HG03060 (cell line): ENCODE results near the gene WBP4.
"Not testable (repeated sequence)": the region's sequence is repeated elsewhere in the genome, so short reads cannot be mapped to it uniquely, and the experiment has no call there.

Experiments used
- ATAC-seq: cut with Tn5 transposase; IDR thresholded peaks from one replicate; pipeline ENCODE4 v1.9.1; 2021; ENCODE audit warnings: low read depth, moderate number of reproducible peaks; ENCODE audit not compliant: unreplicated experiment

The WBP4 gene

GRCh38 chr13:41042419-41042818 is 18.9 kb upstream of the WBP4 start:
- not testable (repeated sequence) for ATAC-seq

GRCh38 chr13:41048640-41049039 is 12.7 kb upstream of the WBP4 start:
- no peak for ATAC-seq

- ATAC-seq: no peak
These were observed 11.5 kb upstream of the WBP4 start for GRCh38 chr13:41049480-41050440.

GRCh38 chr13:41052441-41052840 is 8.9 kb upstream of the WBP4 start:
- ATAC-seq: no peak

GRCh38 chr13:41053384-41053826 is 7.9 kb upstream of the WBP4 start:
- peak; percentile 85 for ATAC-seq

- ATAC-seq: no peak
These were observed 7.0 kb upstream of the WBP4 start for GRCh38 chr13:41054212-41054877.

GRCh38 chr13:41054919-41055619 is 6.2 kb upstream of the WBP4 start:
- no peak for ATAC-seq

- ATAC-seq: no peak
These were observed 5.1 kb upstream of the WBP4 start for GRCh38 chr13:41056194-41056593.

- no peak for ATAC-seq
These were observed 4.2 kb upstream of the WBP4 start for GRCh38 chr13:41056826-41057711.

GRCh38 chr13:41058295-41059070 is 2.8 kb upstream of the WBP4 start:
- ATAC-seq: no peak

- ATAC-seq: no peak
These were observed 1.7 kb upstream of the WBP4 start for GRCh38 chr13:41059456-41060081.

GRCh38 chr13:41060082-41060723 is 1.1 kb upstream of the WBP4 start:
- peak; percentile 27 for ATAC-seq

GRCh38 chr13:41060724-41061074 is 610 bp upstream of the WBP4 start:
- ATAC-seq: peak; percentile 18

- peak; percentile 14 for ATAC-seq
These were observed 867 bp downstream of the WBP4 start for GRCh38 chr13:41061914-41062837.

GRCh38 chr13:41064493-41064892 is 3.2 kb downstream of the WBP4 start:
- no peak for ATAC-seq

GRCh38 chr13:41065078-41065477 is 3.8 kb downstream of the WBP4 start:
- no peak for ATAC-seq

GRCh38 chr13:41074523-41074922 is 13.2 kb downstream of the WBP4 start:
- no peak for ATAC-seq
